Mucosa of descending colon (tissue), 3 donors: ENCODE measurements around the gene OMA1. TPM values are rescaled to one million over a fixed set of nuclear protein-coding genes. Genes with fewer than 3 reads are reported as not detected.

Source experiments
- ATAC-seq: fragments of 200-7000 bp; cut with Tn5 transposase; one replicate; pipeline ENCODE4 v1.9.1; 2020; ENCODE audit warnings: mild to moderate bottlenecking, moderate library complexity
- DNase-seq, 3 donors: peaks; one replicate each; pipeline ENCODE4 v3.0.0-alpha.2; 2020
- H3K36me3 ChIP-seq: fragments of 200-600 bp; one replicate; pipeline ENCODE4 v1.8.0; 2021; ENCODE audit warnings: low read depth, mild to moderate bottlenecking
- H3K4me1 ChIP-seq: fragments of 200-600 bp; one replicate; pipeline ENCODE4 v1.8.0; 2021; ENCODE audit warnings: low read depth, mild to moderate bottlenecking
- H3K4me3 ChIP-seq: fragments of 200-600 bp; one replicate; pipeline ENCODE4 v1.8.0; 2021; ENCODE audit warnings: mild to moderate bottlenecking
- H3K9me3 ChIP-seq: fragments of 200-600 bp; one replicate; pipeline ENCODE4 v1.8.0; 2021; ENCODE audit warnings: mild to moderate bottlenecking
- intact Hi-C, 2 donors: fragments of 100-400 bp; cut with DNase I in 1 of 2; cut with micrococcal nuclease in 1 of 2; formaldehyde crosslinking; loops; one replicate each; pipeline versions ENCODE4 v1.11.0 to v1.11.1; 2022; cut with DNase I, micrococcal nuclease
- total RNA-seq, 3 donors: library from RNA; stranded (reverse); fragmentation: NEBNext Ultra II Directional in 2 of 3; extraction: Animal tissue kit (Norgen Biotek cat#: 25700) in 2 of 3; gene quantifications; one replicate each; pipeline versions ENCODE4 v1.2.1 to v1.2.4, GENCODE V29; 2021 to 2023
- TF ChIP-seq, protein P1 (sequence below): fragments of 200-600 bp; IDR thresholded peaks from one replicate; pipeline ENCODE4 v1.8.0; 2022; ENCODE audit warnings: antibody characterized with exemption, mild to moderate bottlenecking
- donor health status: DM: no; HTN: no; CAD: no; lungs with moderate emphysema.
- donor health status: DM: no; HTN: no; CAD: no.
- donor health status: DM: no; HTN: yes; CAD: no.

The OMA1 gene
- total RNA-seq, 3 donors from 2014 or later = 20.4 to 42.4 (median 32.4) TPM

DNA sequence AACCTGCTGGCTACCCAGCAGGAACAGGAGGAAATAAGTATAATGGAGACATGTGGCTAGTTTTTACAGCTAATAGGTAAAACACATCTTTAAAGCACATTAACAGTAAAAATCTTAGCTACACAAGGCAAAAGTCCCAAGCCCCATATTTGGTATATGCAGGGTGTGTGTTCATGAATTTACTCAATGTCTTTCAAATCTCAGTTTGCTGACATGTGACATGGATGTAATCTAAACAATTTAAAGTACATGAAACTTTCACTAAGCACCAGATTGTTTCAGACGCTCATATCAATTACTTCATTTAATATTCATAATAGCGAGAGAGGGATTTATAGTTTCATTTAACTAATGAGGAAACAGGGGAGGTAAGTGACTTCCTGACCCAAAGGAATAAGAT lies 26.6 kb upstream of the OMA1 start:
- H3K9me3 ChIP-seq = no peaks in the 10 kb centered on the region
- no peaks in the 10 kb centered on the region for H3K36me3 ChIP-seq
- H3K4me1 ChIP-seq = peaks cover 13% of the 10 kb centered on the region
- no peak overlapping the region for H3K4me3 ChIP-seq
- intact Hi-C loops = no loop called here
- ATAC-seq (no peak), DNase-seq (no peak)
- TF ChIP-seq, protein P1, sequence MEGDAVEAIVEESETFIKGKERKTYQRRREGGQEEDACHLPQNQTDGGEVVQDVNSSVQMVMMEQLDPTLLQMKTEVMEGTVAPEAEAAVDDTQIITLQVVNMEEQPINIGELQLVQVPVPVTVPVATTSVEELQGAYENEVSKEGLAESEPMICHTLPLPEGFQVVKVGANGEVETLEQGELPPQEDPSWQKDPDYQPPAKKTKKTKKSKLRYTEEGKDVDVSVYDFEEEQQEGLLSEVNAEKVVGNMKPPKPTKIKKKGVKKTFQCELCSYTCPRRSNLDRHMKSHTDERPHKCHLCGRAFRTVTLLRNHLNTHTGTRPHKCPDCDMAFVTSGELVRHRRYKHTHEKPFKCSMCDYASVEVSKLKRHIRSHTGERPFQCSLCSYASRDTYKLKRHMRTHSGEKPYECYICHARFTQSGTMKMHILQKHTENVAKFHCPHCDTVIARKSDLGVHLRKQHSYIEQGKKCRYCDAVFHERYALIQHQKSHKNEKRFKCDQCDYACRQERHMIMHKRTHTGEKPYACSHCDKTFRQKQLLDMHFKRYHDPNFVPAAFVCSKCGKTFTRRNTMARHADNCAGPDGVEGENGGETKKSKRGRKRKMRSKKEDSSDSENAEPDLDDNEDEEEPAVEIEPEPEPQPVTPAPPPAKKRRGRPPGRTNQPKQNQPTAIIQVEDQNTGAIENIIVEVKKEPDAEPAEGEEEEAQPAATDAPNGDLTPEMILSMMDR = no peak

DNA sequence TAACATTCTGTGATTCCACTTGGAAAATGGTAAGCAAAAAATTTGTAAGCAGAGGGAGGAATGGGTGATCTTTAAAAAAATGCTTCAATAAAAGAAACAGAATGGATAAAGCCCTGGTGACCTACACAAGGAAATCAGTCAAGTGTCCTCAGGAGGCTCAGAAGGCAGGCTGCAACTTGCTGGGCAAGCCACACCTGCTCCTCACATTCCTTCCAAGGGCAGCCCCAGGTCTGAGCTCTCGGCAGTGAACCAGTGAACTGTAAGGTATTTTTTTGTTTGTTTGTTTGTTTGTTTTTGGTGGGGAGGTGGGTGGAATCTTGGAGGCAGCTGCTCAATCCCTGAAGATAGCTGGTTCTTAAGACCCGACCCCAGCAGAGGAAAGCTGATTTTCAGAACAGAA lies 26.2 kb upstream of the OMA1 start:
- TF ChIP-seq, protein P1 = no peak
- no peak overlapping the region for H3K4me3 ChIP-seq
- DNase-seq = no peak
- intact Hi-C loops = no loop called here
- no peaks in the 10 kb centered on the region for H3K9me3 ChIP-seq
- H3K4me1 ChIP-seq = peaks cover 13% of the 10 kb centered on the region
- no peaks in the 10 kb centered on the region for H3K36me3 ChIP-seq
- ATAC-seq = no peak

GRCh38 chr1:58571616-58572015 lies 25.1 kb upstream of the OMA1 start:
- no peak for ATAC-seq
- no peaks in the 10 kb centered on the region for H3K36me3 ChIP-seq
- no peak overlapping the region for H3K4me3 ChIP-seq
- no peak for DNase-seq
- TF ChIP-seq, protein P1 = no peak
- no peaks in the 10 kb centered on the region for H3K9me3 ChIP-seq
- intact Hi-C loops = no loop called here
- H3K4me1 ChIP-seq = peaks cover 5% of the 10 kb centered on the region

DNA sequence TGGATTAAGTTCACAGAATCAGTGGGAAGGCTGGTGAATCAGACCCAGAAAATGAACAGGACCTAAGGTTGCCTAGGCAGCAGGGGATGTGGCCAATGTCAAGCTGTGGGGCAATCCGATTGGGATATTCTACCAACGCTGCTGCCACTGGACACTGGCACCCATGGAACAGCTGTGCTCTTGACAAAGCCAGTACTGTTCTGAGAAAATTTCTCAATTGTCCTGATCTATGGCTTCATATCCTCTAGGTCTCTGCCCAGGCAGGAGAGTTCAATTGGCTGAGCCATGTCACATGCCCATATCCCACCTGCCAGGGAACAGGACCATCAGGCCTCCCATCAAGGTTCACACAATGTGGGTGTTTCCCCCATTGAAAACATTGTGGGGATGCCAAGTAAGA lies 24.3 kb upstream of the OMA1 start:
- TF ChIP-seq, protein P1 = no peak
- intact Hi-C loops = no loop called here
- ATAC-seq = no peak

DNA sequence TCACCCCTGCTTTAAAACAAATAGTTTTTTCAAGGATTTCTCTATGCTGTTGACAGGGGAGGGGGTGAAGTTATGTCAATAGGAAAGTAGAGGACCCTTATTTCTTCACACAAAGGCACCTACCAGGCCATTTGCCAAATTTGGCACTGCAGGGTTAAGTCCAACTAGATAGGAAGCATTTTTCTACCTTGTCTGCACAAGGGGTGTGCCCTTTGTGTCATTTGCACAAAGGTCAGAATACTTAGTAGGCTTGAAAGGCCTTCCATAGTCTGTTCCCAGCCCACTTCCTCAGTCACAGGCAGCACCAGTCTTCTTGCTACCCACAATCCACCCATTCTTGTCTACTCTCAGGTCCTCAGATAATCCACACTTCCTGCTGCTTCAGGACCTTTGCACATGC lies 23.6 kb upstream of the OMA1 start:
- Histone ChIP-seq H3K4me1 (no peaks in the 10 kb centered on the region), H3K36me3 (no peaks in the 10 kb centered on the region), H3K9me3 (no peaks in the 10 kb centered on the region), H3K4me3 (no peak overlapping the region)
- TF ChIP-seq, protein P1 = no peak
- DNase-seq (no peak), ATAC-seq (peak; percentile 52)
- intact Hi-C loops = no loop called here

More for the DNA sequence above, 24.3 kb upstream of the OMA1 start:
- Histone ChIP-seq H3K4me3 (no peak overlapping the region), H3K4me1 (no peaks in the 10 kb centered on the region), H3K9me3 (no peaks in the 10 kb centered on the region), H3K36me3 (no peaks in the 10 kb centered on the region)
- no peak for DNase-seq

- no peaks in the 10 kb centered on the region for H3K4me1 ChIP-seq
- ATAC-seq = no peak
These were observed 22.4 kb upstream of the OMA1 start for GRCh38 chr1:58568911-58569310.

More at GRCh38 chr1:58568911-58569310, 22.4 kb upstream of the OMA1 start:
- H3K36me3 ChIP-seq = no peaks in the 10 kb centered on the region
- TF ChIP-seq, protein P1 = no peak
- no peak overlapping the region for H3K4me3 ChIP-seq
- DNase-seq = no peak
- no peaks in the 10 kb centered on the region for H3K9me3 ChIP-seq
- intact Hi-C loops = no loop called here
